ENCODE data around the gene TMEM184B.

The TMEM184B gene

GRCh38 chr22:38272373-38273134 lies at the start of gene TMEM184B:
TSS of gene TMEM184B (minus strand) at chr22:38273010. CDS start at chr22:38247961, 25,049 bp downstream.
- no peak for DNase-seq

GRCh38 chr22:38320605-38321402 lies 48.0 kb upstream of the TMEM184B start:
- DNase-seq, result no peak

GRCh38 chr22:38318792-38319773 lies 46.3 kb upstream of the TMEM184B start:
- DNase-seq, result no peak

GRCh38 chr22:38317995-38318715 lies 45.3 kb upstream of the TMEM184B start:
- no peak for DNase-seq

- DNase-seq, result no peak
Observed at GRCh38 chr22:38317122-38317994, 44.5 kb upstream of the TMEM184B start, which contains the start of gene CSNK1E. TSS of gene CSNK1E (minus strand) at chr22:38317433. CDS start at chr22:38314157, 3,276 bp downstream.

GRCh38 chr22:38316364-38317121 lies 43.7 kb upstream of the TMEM184B start:
- DNase-seq, result peak; percentile 42

GRCh38 chr22:38315823-38316363 lies 43.1 kb upstream of the TMEM184B start:
- DNase-seq, result no peak

GRCh38 chr22:38314933-38315822 lies 42.4 kb upstream of the TMEM184B start:
- DNase-seq, result peak; percentile 78

GRCh38 chr22:38314051-38314932 lies 41.5 kb upstream of the TMEM184B start:
- DNase-seq, result no peak

GRCh38 chr22:38313384-38313955 lies 40.7 kb upstream of the TMEM184B start:
- DNase-seq, result no peak

GRCh38 chr22:38312261-38312800 lies 39.5 kb upstream of the TMEM184B start:
- DNase-seq, result peak; percentile 30

- no peak for DNase-seq
Observed at GRCh38 chr22:38311323-38311620, 38.5 kb upstream of the TMEM184B start.

- no peak for DNase-seq
Observed at GRCh38 chr22:38310518-38311322, 37.9 kb upstream of the TMEM184B start.

GRCh38 chr22:38309614-38310517 lies 37.1 kb upstream of the TMEM184B start:
- DNase-seq, result no peak

GRCh38 chr22:38308791-38309498 lies 36.1 kb upstream of the TMEM184B start:
- no peak for DNase-seq

Data from NCI-H524 treated with DMSO at 0.1 percent for 48 hours (cell line).